MCF 10A (cell line): ENCODE results near the gene PARP6. TPM values are rescaled to one million over a fixed set of nuclear protein-coding genes. Genes with fewer than 3 reads are reported as not detected.
A peak's percentile ranks its signal among the peaks of the same experiment; 100 is the strongest.

Experiments used
- BruUV-seq: library from RNA; stranded (reverse); fragments of 400-500 nt; replicated peaks from 2 replicates; lab custom pipeline; 2021; lab: Mats Ljungman, UMichigan
- CTCF ChIA-PET: fragments of 300-600 bp; sonication (Branson Sonifier 250); formaldehyde crosslinking; extraction: SDS; loops from one replicate; lab custom pipeline; 2021; ENCODE audit warnings: antibody characterized with exemption, inconsistent platforms; lab: Yijun Ruan, JAX
- POLR2A ChIA-PET: fragments of 300-600, 350-650 bp; sonication (Branson Sonifier 250); formaldehyde crosslinking; extraction: SDS; loops from one replicate; lab custom pipeline; 2020; ENCODE audit warnings: antibody characterized with exemption, inconsistent platforms; lab: Yijun Ruan, JAX
- DNase-seq: peaks from one replicate; pipeline ENCODE4 v3.0.0-alpha.2; 2018; ENCODE audit not compliant: unreplicated experiment
- H3K27ac Mint-ChIP-seq: one replicate; pipeline ENCODE4 v1.8.0; 2022; ENCODE audit warnings: mild to moderate bottlenecking, low read depth, mixed read lengths; ENCODE audit not compliant: unreplicated experiment
- H3K27me3 Mint-ChIP-seq: one replicate; pipeline ENCODE4 v1.8.0; 2022; ENCODE audit warnings: mixed read lengths; ENCODE audit not compliant: insufficient read depth, unreplicated experiment
- H3K36me3 Mint-ChIP-seq: one replicate; pipeline ENCODE4 v1.8.0; 2022; ENCODE audit warnings: mild to moderate bottlenecking, moderate library complexity, mixed read lengths; ENCODE audit not compliant: insufficient read depth, unreplicated experiment
- H3K4me1 Mint-ChIP-seq: one replicate; pipeline ENCODE4 v1.8.0; 2022; ENCODE audit warnings: mixed read lengths; ENCODE audit not compliant: insufficient read depth, unreplicated experiment
- H3K4me3 Mint-ChIP-seq: one replicate; pipeline ENCODE4 v1.8.0; 2022; ENCODE audit warnings: mild to moderate bottlenecking, moderate library complexity, mixed read lengths; ENCODE audit not compliant: unreplicated experiment
- H3K9me3 Mint-ChIP-seq: one replicate; pipeline ENCODE4 v1.8.0; 2022; ENCODE audit warnings: mixed read lengths; ENCODE audit not compliant: unreplicated experiment
- CTCF ChIP-seq: fragments of 200-600 bp; IDR thresholded peaks from one replicate; pipeline ENCODE4 v1.8.0; 2022; ENCODE audit warnings: antibody characterized with exemption, mild to moderate bottlenecking; ENCODE audit not compliant: unreplicated experiment
- intact Hi-C: fragments of 100-400 bp; cut with micrococcal nuclease; formaldehyde crosslinking; loops from 2 replicates; pipeline ENCODE4 v1.14.1; 2022
- total RNA-seq: library from RNA; stranded (reverse); gene quantifications from 2 replicates; pipeline ENCODE4 v1.2.3, GENCODE V29; 2022

PARP6 gene
- total RNA-seq, 1 experiment from 2014 or later, result 117 TPM

DNA sequence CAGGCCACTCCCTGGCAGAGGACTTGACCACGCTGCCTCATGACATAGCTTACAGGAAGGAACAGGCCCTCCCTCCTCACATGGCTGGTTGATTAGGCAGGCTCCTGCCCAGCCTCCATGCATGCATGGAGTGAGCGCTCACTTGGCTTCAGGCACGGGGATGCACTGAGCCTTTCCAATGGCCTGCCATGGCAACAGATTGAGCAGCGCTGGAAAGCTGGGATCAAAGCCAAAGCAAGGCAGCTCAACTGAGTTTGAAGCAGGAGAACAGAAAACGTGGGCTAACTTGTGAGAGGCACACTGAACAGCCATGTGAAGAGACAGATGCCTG lies 68.9 kb downstream of the PARP6 start:
- peak; percentile 97 for DNase-seq
- peaks cover 100% of the 10 kb centered on the region for H3K36me3 Mint-ChIP-seq
- intact Hi-C loops, result loop anchor here (1.0 kb wide), 2 partner anchors 27 to 69 kb away; partner anchors contain the start of gene PARP6
- no peaks in the 10 kb centered on the region for H3K27me3 Mint-ChIP-seq
- TF ChIP-seq CTCF, result no peak
- POLR2A ChIA-PET, result interaction anchor here (0.6 to 11.2 kb wide), 18 partner anchors 8 to 455 kb away, joined by 3 to 424 read pairs (median 5); partner anchors contain the start of gene PKM
- CTCF ChIA-PET, result interaction anchor here (0.9 to 2.3 kb wide), 5 partner anchors 10 to 398 kb away, joined by 3 to 16 read pairs (median 4); no protein-coding TSS in a partner anchor
- H3K4me1 Mint-ChIP-seq, result peaks cover 27% of the 10 kb centered on the region
- no TSS peak for BruUV-seq
- no peaks in the 10 kb centered on the region for H3K9me3 Mint-ChIP-seq
- H3K4me3 Mint-ChIP-seq, result peak overlapping the region; percentile 64
- peak overlapping the region; percentile 98 for H3K27ac Mint-ChIP-seq

- BruUV-seq, result no TSS peak
- Mint-ChIP-seq H3K4me1 (peaks cover 31% of the 10 kb centered on the region), H3K36me3 (peaks cover 100% of the 10 kb centered on the region), H3K9me3 (no peaks in the 10 kb centered on the region), H3K4me3 (peak overlapping the region; percentile 64), H3K27me3 (no peaks in the 10 kb centered on the region), H3K27ac (peak overlapping the region; percentile 98)
- CTCF ChIA-PET, result interaction anchor here (0.9 to 2.3 kb wide), 5 partner anchors 11 to 397 kb away, joined by 3 to 16 read pairs (median 4); no protein-coding TSS in a partner anchor
- POLR2A ChIA-PET, result interaction anchor here (0.6 to 11.2 kb wide), 17 partner anchors 8 to 455 kb away, joined by 3 to 424 read pairs (median 5); partner anchors contain the start of gene PKM
- intact Hi-C loops, result loop anchor here (1.0 kb wide), 2 partner anchors 27 to 69 kb away; partner anchors contain the start of gene PARP6
- no peak for TF ChIP-seq CTCF
- DNase-seq, result no peak
These were observed 69.4 kb downstream of the PARP6 start for GRCh38 chr15:72202801-72203506.

GRCh38 chr15:72202302-72202701 lies 70.1 kb downstream of the PARP6 start:
- no peaks in the 10 kb centered on the region for H3K27me3 Mint-ChIP-seq
- H3K27ac Mint-ChIP-seq, result peak overlapping the region; percentile 98
- peaks cover 35% of the 10 kb centered on the region for H3K4me1 Mint-ChIP-seq
- ChIA-PET CTCF (interaction anchor here (1.0 to 2.3 kb wide), 3 partner anchors 12 to 71 kb away, joined by 3 to 16 read pairs (median 4); no protein-coding TSS in a partner anchor), POLR2A (interaction anchor here (1.7 to 11.2 kb wide), 4 partner anchors 14 to 35 kb away, joined by 12 to 424 read pairs (median 78); partner anchors contain the start of gene PKM)
- no peak for TF ChIP-seq CTCF
- H3K9me3 Mint-ChIP-seq, result no peaks in the 10 kb centered on the region
- intact Hi-C loops, result no loop called here
- H3K36me3 Mint-ChIP-seq, result peaks cover 98% of the 10 kb centered on the region
- no peak for DNase-seq
- no peak overlapping the region for H3K4me3 Mint-ChIP-seq
- BruUV-seq, result no TSS peak

- no TSS peak for BruUV-seq
- Mint-ChIP-seq H3K4me3 (no peak overlapping the region), H3K36me3 (peaks cover 90% of the 10 kb centered on the region), H3K9me3 (no peaks in the 10 kb centered on the region), H3K4me1 (peaks cover 37% of the 10 kb centered on the region), H3K27ac (no peak overlapping the region), H3K27me3 (no peaks in the 10 kb centered on the region)
- DNase-seq, result no peak
- no peak for TF ChIP-seq CTCF
- CTCF ChIA-PET, result interaction anchor here (0.5 to 3.8 kb wide), 7 partner anchors 10 to 73 kb away, joined by 3 to 29 read pairs (median 10); no protein-coding TSS in a partner anchor
- POLR2A ChIA-PET, result interaction anchor here (0.7 to 11.2 kb wide), 5 partner anchors 21 to 72 kb away, joined by 3 to 424 read pairs (median 12); partner anchors contain the start of gene PKM
- intact Hi-C loops, result no loop called here
These were observed 70.9 kb downstream of the PARP6 start for GRCh38 chr15:72201391-72201921.
